ENCODE data around the gene RBMS3.

DNA sequence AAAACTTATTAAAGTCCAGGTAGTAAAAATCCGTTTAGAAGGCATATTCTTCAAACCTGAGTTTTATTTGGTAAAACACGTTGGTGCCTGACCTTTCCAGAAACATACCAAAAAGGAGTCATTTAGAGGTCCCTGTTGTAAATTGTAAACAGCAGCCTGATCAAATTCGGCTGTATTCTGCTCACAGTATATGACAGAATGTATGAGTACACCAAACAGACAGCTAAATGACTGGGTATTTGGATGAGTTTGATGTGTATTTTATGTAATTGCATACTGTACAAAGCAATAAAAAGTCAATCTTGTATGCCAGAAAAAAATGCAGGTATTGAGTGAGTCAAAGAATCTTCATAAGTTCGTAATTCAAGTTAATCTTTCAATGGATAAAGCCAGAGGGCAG is 330.4 kb downstream of the RBMS3 start:
- TF ChIP-seq EZH2phosphoT487 (IDR thresholded peaks at IDR 0.05; ENCODE audit: unreplicated experiment): no peak
- TF ChIP-seq, protein P1, sequence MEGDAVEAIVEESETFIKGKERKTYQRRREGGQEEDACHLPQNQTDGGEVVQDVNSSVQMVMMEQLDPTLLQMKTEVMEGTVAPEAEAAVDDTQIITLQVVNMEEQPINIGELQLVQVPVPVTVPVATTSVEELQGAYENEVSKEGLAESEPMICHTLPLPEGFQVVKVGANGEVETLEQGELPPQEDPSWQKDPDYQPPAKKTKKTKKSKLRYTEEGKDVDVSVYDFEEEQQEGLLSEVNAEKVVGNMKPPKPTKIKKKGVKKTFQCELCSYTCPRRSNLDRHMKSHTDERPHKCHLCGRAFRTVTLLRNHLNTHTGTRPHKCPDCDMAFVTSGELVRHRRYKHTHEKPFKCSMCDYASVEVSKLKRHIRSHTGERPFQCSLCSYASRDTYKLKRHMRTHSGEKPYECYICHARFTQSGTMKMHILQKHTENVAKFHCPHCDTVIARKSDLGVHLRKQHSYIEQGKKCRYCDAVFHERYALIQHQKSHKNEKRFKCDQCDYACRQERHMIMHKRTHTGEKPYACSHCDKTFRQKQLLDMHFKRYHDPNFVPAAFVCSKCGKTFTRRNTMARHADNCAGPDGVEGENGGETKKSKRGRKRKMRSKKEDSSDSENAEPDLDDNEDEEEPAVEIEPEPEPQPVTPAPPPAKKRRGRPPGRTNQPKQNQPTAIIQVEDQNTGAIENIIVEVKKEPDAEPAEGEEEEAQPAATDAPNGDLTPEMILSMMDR (conservative IDR thresholded peaks at IDR 0.05; ENCODE audit: low read depth in 2 of 2): no peak
- no peak for TF ChIP-seq EZH2 (IDR thresholded peaks at IDR 0.05; ENCODE audit: low read depth, unreplicated experiment)
